T-helper 17 cell (primary cell): ENCODE data around the gene ZNF385C. TPM values are rescaled to one million over a fixed set of nuclear protein-coding genes. Genes with fewer than 3 reads are reported as not detected.

Experiments
- ATAC-seq: fragments of 150-1000 bp; cut with Tn5 transposase; 2 replicates; pipeline ENCODE4 v1.10.0; 2021; ENCODE audit warnings: mild to moderate bottlenecking, moderate library complexity
- DNase-seq, 3 donors: peaks; one replicate each; pipeline versions ENCODE4 v3.0.0 to v3.0.0-alpha.2; 2020 to 2021
- H3K9me3 ChIP-seq: one replicate; pipeline ENCODE4 v1.7.0; 2013; ENCODE audit warnings: low read length, mild to moderate bottlenecking; ENCODE audit not compliant: control insufficient read depth, poor library complexity, severe bottlenecking
- H3K27ac Mint-ChIP-seq: one replicate; pipeline ENCODE4 v1.8.0; 2022; ENCODE audit warnings: mild to moderate bottlenecking, moderate library complexity, mixed read lengths
- H3K27me3 Mint-ChIP-seq: one replicate; pipeline ENCODE4 v1.8.0; 2022; ENCODE audit warnings: mixed read lengths
- H3K36me3 Mint-ChIP-seq: one replicate; pipeline ENCODE4 v1.8.0; 2022; ENCODE audit warnings: low read depth, mixed read lengths
- H3K4me1 Mint-ChIP-seq: one replicate; pipeline ENCODE4 v1.8.0; 2022; ENCODE audit warnings: mild to moderate bottlenecking, mixed read lengths
- H3K4me3 Mint-ChIP-seq: one replicate; pipeline ENCODE4 v1.8.0; 2022; ENCODE audit warnings: mild to moderate bottlenecking, moderate library complexity, mixed read lengths
- total RNA-seq, 4 donors: library from RNA in 2 of 4; stranded (reverse) in 2 of 4; gene quantifications; one replicate each; pipeline ENCODE4 v1.2.3 and lab custom pipeline; 2022 to 2026

ZNF385C gene
- total RNA-seq, 2 donors from 2014 or later = 0.16 to 0.20 TPM

DNA sequence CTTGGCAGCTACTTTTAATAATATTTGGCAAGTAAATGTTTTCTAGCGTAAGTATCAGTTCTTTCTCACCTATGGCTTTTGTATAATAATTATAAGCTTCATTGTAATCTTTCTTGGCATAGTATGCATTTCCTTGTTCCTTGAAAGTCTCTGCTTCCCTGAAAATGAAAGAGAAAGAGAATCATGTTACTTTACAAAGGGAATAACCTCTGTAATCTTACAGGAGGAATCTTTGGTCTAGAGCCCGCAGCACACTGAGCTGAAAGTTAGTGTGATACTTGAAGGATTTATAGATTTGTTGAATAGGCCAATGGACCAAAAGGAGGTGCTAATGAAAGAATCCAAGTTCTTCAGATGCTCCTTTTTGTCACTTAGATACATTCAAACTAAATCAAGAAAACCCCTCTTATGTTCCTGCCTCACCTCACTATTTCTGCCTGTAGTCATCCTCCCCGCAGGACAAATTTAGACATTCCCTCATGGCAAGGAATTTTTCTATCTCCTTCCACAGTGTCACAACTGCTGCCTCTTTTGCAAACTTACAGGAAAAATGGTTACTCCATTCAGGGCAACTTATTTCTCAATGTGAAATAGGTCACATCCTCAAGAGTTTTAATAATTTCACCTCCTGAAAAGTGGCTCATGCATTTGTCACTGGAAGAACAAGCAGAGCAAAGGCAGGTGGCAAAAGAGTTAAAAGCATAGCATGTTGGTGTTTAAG lies 97.7 kb downstream of the ZNF385C start:
- ATAC-seq (no peak), DNase-seq (no peak)
- Mint-ChIP-seq H3K4me1 (peaks cover 15% of the 10 kb centered on the region), H3K27me3 (no peaks in the 10 kb centered on the region), H3K4me3 (no peak overlapping the region), H3K36me3 (peaks cover 2% of the 10 kb centered on the region), H3K27ac (no peak overlapping the region)
- H3K9me3 ChIP-seq = no peaks in the 10 kb centered on the region

DNA sequence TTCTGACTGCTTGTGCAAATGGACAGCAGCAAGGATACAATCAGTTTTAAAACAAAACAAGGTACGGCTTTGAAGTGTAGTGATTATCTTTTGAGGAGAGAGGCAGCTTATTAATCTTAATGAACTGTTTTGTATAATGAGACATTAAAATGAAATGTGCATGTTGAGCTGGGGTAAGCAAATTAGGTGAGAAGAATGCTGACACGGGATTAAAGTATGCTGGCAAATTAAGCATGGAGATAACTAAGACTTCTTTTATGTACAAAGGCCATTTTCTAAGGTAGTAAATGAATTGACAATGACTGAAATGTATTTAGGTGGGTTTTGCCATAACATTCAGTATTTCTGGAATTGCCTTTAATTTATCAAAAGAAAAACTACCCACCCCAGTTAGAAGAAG lies 99.8 kb downstream of the ZNF385C start:
- Mint-ChIP-seq H3K4me3 (no peak overlapping the region), H3K27ac (no peak overlapping the region)
- no peak for ATAC-seq

GRCh38 chr17:41996855-41997164 lies 101.5 kb downstream of the ZNF385C start:
- peaks cover 5% of the 10 kb centered on the region for H3K4me1 Mint-ChIP-seq
- peaks cover 2% of the 10 kb centered on the region for H3K36me3 Mint-ChIP-seq
- H3K27ac Mint-ChIP-seq = peak overlapping the region; percentile 71
- no peaks in the 10 kb centered on the region for H3K27me3 Mint-ChIP-seq
- no peak overlapping the region for H3K4me3 Mint-ChIP-seq
- no peaks in the 10 kb centered on the region for H3K9me3 ChIP-seq
- no peak for DNase-seq
- no peak for ATAC-seq

More for the DNA sequence above, 99.8 kb downstream of the ZNF385C start:
- no peak for DNase-seq
- H3K9me3 ChIP-seq = no peaks in the 10 kb centered on the region
- Mint-ChIP-seq H3K36me3 (peaks cover 2% of the 10 kb centered on the region), H3K4me1 (peaks cover 10% of the 10 kb centered on the region), H3K27me3 (no peaks in the 10 kb centered on the region)

DNA sequence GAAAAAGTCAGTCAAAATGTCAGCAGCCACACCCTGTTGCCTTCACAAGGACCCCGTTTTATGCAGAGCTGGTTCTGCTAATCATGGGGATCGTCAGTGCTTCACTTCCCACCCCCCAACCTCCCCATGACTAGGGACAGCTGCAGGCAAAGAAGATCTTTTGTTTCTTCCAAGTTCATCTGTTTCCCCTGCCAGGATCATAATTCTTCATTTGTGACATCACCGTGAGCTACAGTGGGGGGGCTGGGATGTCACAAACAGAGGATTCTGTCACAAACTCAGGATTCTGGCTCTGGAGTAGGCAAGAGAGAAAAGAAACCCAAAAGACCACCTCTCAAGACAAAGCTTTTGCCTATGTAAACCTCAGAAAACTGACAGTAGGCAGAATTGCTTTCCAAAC lies 105.7 kb downstream of the ZNF385C start:
- Mint-ChIP-seq H3K4me3 (no peak overlapping the region), H3K27ac (no peak overlapping the region)
- ATAC-seq = no peak

DNA sequence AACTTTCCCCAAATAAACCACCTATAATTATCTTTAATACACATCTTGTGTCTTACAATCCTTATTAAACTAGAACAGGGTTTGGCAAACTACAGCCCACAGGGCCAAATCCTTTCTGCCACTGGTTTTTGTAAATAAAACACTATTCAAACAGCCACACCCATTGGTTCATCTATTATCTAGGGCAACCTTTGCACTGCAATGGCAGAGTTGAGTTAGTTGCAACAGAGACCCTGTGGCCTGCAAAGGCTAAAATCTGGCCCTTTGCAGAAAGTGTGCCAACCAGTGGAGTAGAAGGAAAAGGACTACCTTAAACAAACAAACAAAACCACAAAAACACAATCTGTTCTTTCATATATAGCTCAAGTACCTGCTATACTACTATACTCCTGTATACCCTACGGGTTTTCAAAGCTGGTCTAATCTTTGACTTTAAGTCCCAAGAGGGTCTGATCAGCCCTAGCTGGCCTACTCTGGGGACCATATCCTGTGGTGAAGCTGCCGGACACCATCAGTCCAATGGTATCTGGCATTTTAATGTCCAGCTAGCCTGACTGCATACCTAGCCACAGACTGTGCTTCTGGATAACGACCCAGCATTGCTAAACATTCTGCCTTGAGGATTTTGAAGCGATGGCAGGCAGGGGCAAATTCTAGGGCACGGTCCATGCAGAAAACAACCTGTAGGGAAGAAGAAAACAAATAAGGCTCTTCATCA lies 108.4 kb downstream of the ZNF385C start:
- H3K27me3 Mint-ChIP-seq = no peaks in the 10 kb centered on the region
- no peak for DNase-seq
- no peak for ATAC-seq
- no peak overlapping the region for H3K4me3 Mint-ChIP-seq
- H3K36me3 Mint-ChIP-seq = peaks cover 4% of the 10 kb centered on the region
- H3K27ac Mint-ChIP-seq = no peak overlapping the region
- H3K4me1 Mint-ChIP-seq = peaks cover 7% of the 10 kb centered on the region
- no peaks in the 10 kb centered on the region for H3K9me3 ChIP-seq

More for the DNA sequence above, 105.7 kb downstream of the ZNF385C start:
- Mint-ChIP-seq H3K36me3 (peaks cover 4% of the 10 kb centered on the region), H3K27me3 (no peaks in the 10 kb centered on the region), H3K4me1 (peaks cover 9% of the 10 kb centered on the region)
- DNase-seq = no peak
- H3K9me3 ChIP-seq = no peaks in the 10 kb centered on the region

GRCh38 chr17:41988418-41988817 lies 109.9 kb downstream of the ZNF385C start:
- peaks cover 8% of the 10 kb centered on the region for H3K36me3 Mint-ChIP-seq
- no peak overlapping the region for H3K27ac Mint-ChIP-seq
- H3K9me3 ChIP-seq = no peaks in the 10 kb centered on the region
- no peak for DNase-seq
- peak overlapping the region; percentile 12 for H3K4me3 Mint-ChIP-seq
- no peak for ATAC-seq
- H3K4me1 Mint-ChIP-seq = peaks cover 7% of the 10 kb centered on the region
- H3K27me3 Mint-ChIP-seq = no peaks in the 10 kb centered on the region

DNA sequence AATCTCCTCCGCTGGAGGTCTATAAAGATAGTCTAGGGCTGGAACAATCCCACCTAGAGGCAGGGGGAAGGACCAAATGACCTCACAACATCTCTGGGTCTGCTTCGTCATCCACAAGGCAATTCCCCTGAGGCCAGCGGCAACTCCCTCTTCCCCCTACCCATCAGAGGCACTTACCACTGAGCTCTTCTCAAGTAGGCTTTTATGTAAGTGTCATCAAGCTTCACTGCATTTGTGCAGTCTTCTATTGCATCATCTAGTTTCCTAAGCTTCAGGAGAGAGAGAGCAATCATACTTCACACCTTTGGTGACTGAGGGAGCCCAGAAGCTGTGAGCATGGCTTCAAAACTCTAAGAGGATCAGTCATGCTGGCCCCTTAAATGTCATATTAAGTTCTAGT lies 110.6 kb downstream of the ZNF385C start:
- no peak overlapping the region for H3K27ac Mint-ChIP-seq
- H3K36me3 Mint-ChIP-seq = peaks cover 8% of the 10 kb centered on the region
- ATAC-seq = no peak
- H3K9me3 ChIP-seq = no peaks in the 10 kb centered on the region
- H3K4me1 Mint-ChIP-seq = peaks cover 7% of the 10 kb centered on the region
- H3K27me3 Mint-ChIP-seq = no peaks in the 10 kb centered on the region
- DNase-seq = no peak
- no peak overlapping the region for H3K4me3 Mint-ChIP-seq

GRCh38 chr17:41986634-41987033 lies 111.6 kb downstream of the ZNF385C start:
- Mint-ChIP-seq H3K4me1 (peaks cover 7% of the 10 kb centered on the region), H3K4me3 (no peak overlapping the region), H3K27me3 (no peaks in the 10 kb centered on the region), H3K36me3 (peaks cover 10% of the 10 kb centered on the region), H3K27ac (no peak overlapping the region)
- no peak for DNase-seq
- ATAC-seq = no peak
- no peaks in the 10 kb centered on the region for H3K9me3 ChIP-seq

- peaks cover 5% of the 10 kb centered on the region for H3K4me1 Mint-ChIP-seq
- H3K36me3 Mint-ChIP-seq = peaks cover 11% of the 10 kb centered on the region
- DNase-seq = no peak
- no peak overlapping the region for H3K27ac Mint-ChIP-seq
- H3K9me3 ChIP-seq = no peaks in the 10 kb centered on the region
- no peaks in the 10 kb centered on the region for H3K27me3 Mint-ChIP-seq
- H3K4me3 Mint-ChIP-seq = no peak overlapping the region
- ATAC-seq = no peak
Measured at GRCh38 chr17:41985919-41986318, 112.4 kb downstream of the ZNF385C start.

DNA sequence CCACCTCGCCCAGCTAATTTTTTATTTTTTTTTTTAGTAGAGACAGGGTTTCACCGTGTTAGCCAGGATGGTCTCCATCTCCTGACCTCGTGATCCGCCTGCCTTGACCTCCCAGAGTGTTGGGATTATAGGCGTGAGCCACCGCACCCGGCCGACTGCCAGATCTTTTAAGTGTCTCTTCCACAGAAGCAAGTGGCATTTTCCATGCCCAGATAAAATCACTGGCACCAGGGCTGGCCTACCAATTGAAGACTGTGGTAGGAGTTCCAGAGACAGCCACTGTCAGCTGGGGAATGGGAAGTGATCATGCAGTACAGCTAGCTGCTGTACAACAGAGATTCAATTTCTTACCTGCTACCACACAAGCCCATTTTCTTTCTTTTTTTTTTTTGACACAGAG lies 113.8 kb downstream of the ZNF385C start:
- no peak overlapping the region for H3K4me3 Mint-ChIP-seq
- ATAC-seq = no peak
- DNase-seq = no peak
- H3K4me1 Mint-ChIP-seq = peaks cover 4% of the 10 kb centered on the region
- H3K27ac Mint-ChIP-seq = peak overlapping the region; percentile 6
- H3K36me3 Mint-ChIP-seq = peaks cover 11% of the 10 kb centered on the region
- no peaks in the 10 kb centered on the region for H3K9me3 ChIP-seq
- H3K27me3 Mint-ChIP-seq = no peaks in the 10 kb centered on the region

DNA sequence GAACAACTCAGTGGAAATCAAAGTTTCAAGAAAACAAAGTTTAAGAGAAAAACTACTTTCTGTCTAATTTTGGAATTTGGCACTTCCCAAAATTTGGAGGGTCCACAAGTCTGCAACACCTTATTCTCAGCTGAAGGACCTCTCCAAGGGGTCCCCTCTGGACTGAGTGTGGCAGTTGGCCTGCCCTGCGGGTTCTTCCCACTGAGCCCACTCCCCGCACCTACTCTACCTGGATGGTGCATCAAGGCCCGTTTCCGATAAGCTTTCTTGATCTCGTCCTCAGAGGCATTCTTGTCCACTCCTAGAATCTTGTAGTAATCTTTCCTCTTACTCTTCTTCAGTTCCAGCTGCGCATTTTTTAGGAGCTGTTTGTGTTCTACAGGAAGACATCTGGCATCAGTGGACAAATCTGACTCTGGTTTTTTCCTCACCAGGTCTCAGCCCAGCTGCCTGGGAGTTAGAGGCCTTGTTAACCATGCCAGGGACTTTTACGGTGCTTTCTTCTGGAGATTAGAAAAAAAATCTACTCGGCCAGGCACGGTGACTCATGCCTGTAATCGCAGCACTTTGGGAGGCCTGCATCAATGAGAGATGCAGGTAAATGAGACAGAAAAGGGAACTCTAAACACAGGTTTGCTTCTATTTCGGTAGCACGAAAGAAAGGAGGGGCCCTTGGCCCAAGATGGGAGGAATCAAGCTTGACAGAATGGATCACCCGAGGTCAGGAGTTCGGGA lies 116.1 kb downstream of the ZNF385C start:
- H3K4me3 Mint-ChIP-seq = no peak overlapping the region

GRCh38 chr17:41977991-41978390 lies 120.3 kb downstream of the ZNF385C start:
- Mint-ChIP-seq H3K27ac (no peak overlapping the region), H3K4me3 (no peak overlapping the region), H3K4me1 (peaks cover 8% of the 10 kb centered on the region), H3K27me3 (no peaks in the 10 kb centered on the region), H3K36me3 (peaks cover 9% of the 10 kb centered on the region)
- DNase-seq (no peak), ATAC-seq (no peak)
- H3K9me3 ChIP-seq = no peaks in the 10 kb centered on the region

More for the DNA sequence above, 116.1 kb downstream of the ZNF385C start:
- H3K9me3 ChIP-seq = no peaks in the 10 kb centered on the region
- ATAC-seq (no peak), DNase-seq (no peak)
- Mint-ChIP-seq H3K4me1 (peaks cover 4% of the 10 kb centered on the region), H3K27ac (no peak overlapping the region), H3K36me3 (peaks cover 13% of the 10 kb centered on the region), H3K27me3 (no peaks in the 10 kb centered on the region)

DNA sequence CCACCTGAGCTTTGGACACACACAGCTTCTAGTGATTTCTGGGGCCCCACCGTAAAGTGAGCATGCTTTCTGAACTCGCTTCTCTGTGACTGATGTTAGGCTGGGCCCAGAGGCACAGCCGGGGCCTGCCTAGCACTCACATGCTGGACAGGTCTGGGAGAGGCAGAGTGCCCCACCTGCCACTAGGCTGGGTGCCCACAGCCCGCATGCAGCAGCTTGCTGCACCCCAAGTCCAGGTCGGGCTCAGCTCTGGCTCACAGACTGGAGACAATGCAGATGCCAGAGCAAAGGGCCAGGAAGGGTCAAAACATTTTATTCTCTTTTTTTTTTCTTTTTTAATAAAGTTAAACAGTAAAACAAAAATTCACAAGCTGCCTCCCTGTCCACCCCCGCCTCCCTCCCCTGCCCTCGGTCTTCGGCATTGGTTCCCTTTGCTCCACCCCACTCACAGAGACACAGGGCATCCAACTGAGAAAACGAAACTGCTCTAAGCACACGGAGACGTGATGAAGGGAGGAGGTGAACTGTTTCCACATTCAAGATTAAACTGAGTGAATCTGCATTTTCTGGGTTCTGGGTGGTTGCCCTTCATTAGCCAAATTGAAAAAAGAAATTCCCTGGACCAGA lies 122.0 kb downstream of the ZNF385C start:
- ATAC-seq (no peak), DNase-seq (no peak)
- H3K4me3 Mint-ChIP-seq = no peak overlapping the region
- peaks cover 6% of the 10 kb centered on the region for H3K36me3 Mint-ChIP-seq
- H3K27me3 Mint-ChIP-seq = no peaks in the 10 kb centered on the region
- no peaks in the 10 kb centered on the region for H3K9me3 ChIP-seq
- peaks cover 13% of the 10 kb centered on the region for H3K4me1 Mint-ChIP-seq
- no peak overlapping the region for H3K27ac Mint-ChIP-seq
